HG03442 (cell line): ENCODE results near the gene SPCS2.
"Not testable (repeated sequence)": the region's sequence is repeated elsewhere in the genome, so short reads cannot be mapped to it uniquely, and the experiment has no call there.

ENCODE experiments used
- ATAC-seq: cut with Tn5 transposase; IDR thresholded peaks from one replicate; pipeline ENCODE4 v1.9.1; 2021; ENCODE audit warnings: mild to moderate bottlenecking, moderate library complexity; ENCODE audit not compliant: unreplicated experiment

SPCS2 gene

GRCh38 chr11:74992852-74993251 is 43.8 kb downstream of the SPCS2 start:
- peak; percentile 55 for ATAC-seq

- no peak for ATAC-seq
These were observed 51.9 kb downstream of the SPCS2 start for GRCh38 chr11:75000975-75001354.

GRCh38 chr11:75001686-75002085 is 52.6 kb downstream of the SPCS2 start:
- no peak for ATAC-seq

- ATAC-seq: no peak
These were observed 53.5 kb downstream of the SPCS2 start for GRCh38 chr11:75002516-75002915.

- ATAC-seq: no peak
These were observed 55.1 kb downstream of the SPCS2 start for GRCh38 chr11:75004215-75004614.

GRCh38 chr11:75011357-75011756 is 62.3 kb downstream of the SPCS2 start:
- ATAC-seq: no peak

- no peak for ATAC-seq
These were observed 62.8 kb downstream of the SPCS2 start for GRCh38 chr11:75011872-75012271.

GRCh38 chr11:75013051-75013450 is 64.0 kb downstream of the SPCS2 start:
- no peak for ATAC-seq

- ATAC-seq: no peak
These were observed 65.1 kb downstream of the SPCS2 start for GRCh38 chr11:75014129-75014528.

- ATAC-seq: not testable (repeated sequence)
These were observed 70.1 kb downstream of the SPCS2 start for GRCh38 chr11:75019200-75019599.

GRCh38 chr11:75020328-75020727 is 71.3 kb downstream of the SPCS2 start:
- ATAC-seq: not testable (repeated sequence)

GRCh38 chr11:75022296-75022695 is 73.2 kb downstream of the SPCS2 start:
- no peak for ATAC-seq

GRCh38 chr11:75022759-75023396 is 73.8 kb downstream of the SPCS2 start:
- ATAC-seq: no peak

GRCh38 chr11:75023446-75024067 is 74.5 kb downstream of the SPCS2 start:
- ATAC-seq: no peak

GRCh38 chr11:75024068-75024449 is 75.0 kb downstream of the SPCS2 start:
- no peak for ATAC-seq

GRCh38 chr11:75024764-75025211 is 75.7 kb downstream of the SPCS2 start:
- no peak for ATAC-seq

GRCh38 chr11:75025561-75025960 is 76.5 kb downstream of the SPCS2 start:
- no peak for ATAC-seq

GRCh38 chr11:75028321-75028720 is 79.3 kb downstream of the SPCS2 start:
- no peak for ATAC-seq
